Transverse colon (tissue), 4 donors: ENCODE measurements around the gene POLR1D.

Experiments used
- EP300 ChIP-seq: sonication (generic); formaldehyde crosslinking; IDR thresholded peaks from one replicate; pipeline ENCODE4 v1.6.1; 2017; ENCODE audit warnings: antibody characterized with exemption, low read depth
- POLR2A ChIP-seq: fragments of 450-650 bp; IDR thresholded peaks from one replicate; pipeline ENCODE4 v1.6.1; 2016; ENCODE audit warnings: antibody characterized with exemption, mild to moderate bottlenecking, moderate library complexity
- POLR2AphosphoS5 ChIP-seq, 3 donors: sonication (generic); formaldehyde crosslinking; IDR thresholded peaks; one replicate each; pipeline ENCODE4 v1.6.1; 2016; ENCODE audit warnings: antibody characterized with exemption in 3 of 3
- TF ChIP-seq, protein P1 (sequence below), 5 experiments: fragments of 200-600 bp in 3 of 5; fragments of 450-650 bp in 2 of 5; sonication (generic) in 3 of 5; IDR thresholded peaks; 1 replicate in 2 of 5; 2 replicates in 3 of 5; pipeline ENCODE4 v1.5.1; 2016 to 2017; ENCODE audit warnings: antibody characterized with exemption in 5 of 5, inconsistent platforms in 3 of 5, mild to moderate bottlenecking in 2 of 5, moderate library complexity in 1 of 5

- TF ChIP-seq, protein P1, sequence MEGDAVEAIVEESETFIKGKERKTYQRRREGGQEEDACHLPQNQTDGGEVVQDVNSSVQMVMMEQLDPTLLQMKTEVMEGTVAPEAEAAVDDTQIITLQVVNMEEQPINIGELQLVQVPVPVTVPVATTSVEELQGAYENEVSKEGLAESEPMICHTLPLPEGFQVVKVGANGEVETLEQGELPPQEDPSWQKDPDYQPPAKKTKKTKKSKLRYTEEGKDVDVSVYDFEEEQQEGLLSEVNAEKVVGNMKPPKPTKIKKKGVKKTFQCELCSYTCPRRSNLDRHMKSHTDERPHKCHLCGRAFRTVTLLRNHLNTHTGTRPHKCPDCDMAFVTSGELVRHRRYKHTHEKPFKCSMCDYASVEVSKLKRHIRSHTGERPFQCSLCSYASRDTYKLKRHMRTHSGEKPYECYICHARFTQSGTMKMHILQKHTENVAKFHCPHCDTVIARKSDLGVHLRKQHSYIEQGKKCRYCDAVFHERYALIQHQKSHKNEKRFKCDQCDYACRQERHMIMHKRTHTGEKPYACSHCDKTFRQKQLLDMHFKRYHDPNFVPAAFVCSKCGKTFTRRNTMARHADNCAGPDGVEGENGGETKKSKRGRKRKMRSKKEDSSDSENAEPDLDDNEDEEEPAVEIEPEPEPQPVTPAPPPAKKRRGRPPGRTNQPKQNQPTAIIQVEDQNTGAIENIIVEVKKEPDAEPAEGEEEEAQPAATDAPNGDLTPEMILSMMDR (IDR thresholded peaks at IDR 0.05), result no peak
- TF ChIP-seq POLR2A, result no peak
- no peak for TF ChIP-seq POLR2AphosphoS5 (IDR thresholded peaks at IDR 0.05)
- TF ChIP-seq EP300, result no peak
These were observed 21.0 kb upstream of the POLR1D start for GRCh38 chr13:27600711-27601110.
